GM12878 (cell line): ENCODE results near the gene RAC3. TPM values are rescaled to one million over a fixed set of nuclear protein-coding genes. Genes with fewer than 3 reads are reported as not detected.

Source experiments
- ATAC-seq: fragments of 200-7000 bp; cut with Tn5 transposase; 3 replicates; pipeline ENCODE4 v1.9.1; 2020; ENCODE audit warnings: mild to moderate bottlenecking, moderate library complexity
- BruUV-seq: library from RNA; stranded (reverse); fragments of 400-500 nt; replicated peaks from 2 replicates; lab custom pipeline; 2021; lab: Mats Ljungman, UMichigan
- CTCF ChIA-PET: fragments of 300-600 bp; sonication (Branson Sonifier 250); formaldehyde crosslinking; extraction: SDS; loops from one replicate; lab custom pipeline; 2021; ENCODE audit warnings: inconsistent platforms; lab: Yijun Ruan, JAX
- POLR2A ChIA-PET: fragments of 350-600 bp; formaldehyde crosslinking; extraction: SDS; loops from one replicate; lab custom pipeline; 2021; ENCODE audit warnings: inconsistent platforms; lab: Charles Lee
- RAD21 ChIA-PET: fragments of 300-600 bp; sonication (Branson Sonifier 250); formaldehyde crosslinking; loops from one replicate; lab custom pipeline; 2023; ENCODE audit warnings: antibody characterized with exemption; ENCODE audit not compliant: unreplicated experiment; lab: Charles Lee
- SMC1A ChIA-PET: fragments of 300-600 bp; sonication (Branson Sonifier 250); formaldehyde crosslinking; loops from one replicate; lab custom pipeline; 2023; ENCODE audit not compliant: unreplicated experiment, uncharacterized antibody; lab: Charles Lee
- DNase-seq: peaks from one replicate; pipeline ENCODE4 v3.0.0-alpha.2; 2011; ENCODE audit warnings: low read depth, low spot score
- FAIRE-seq: peaks from 3 replicates; lab custom pipeline; 2011; peaks lifted over from hg19 to GRCh38; lab: Jason Lieb, UNC
- H2AFZ ChIP-seq: 2 replicates; pipeline ENCODE4 v1.6.0; 2011; ENCODE audit warnings: low read depth, low read length, control low read depth; ENCODE audit not compliant: control insufficient read depth
- H3K27ac ChIP-seq: 2 replicates; pipeline ENCODE4 v1.5.1; 2011; ENCODE audit warnings: control low read depth; ENCODE audit not compliant: control insufficient read depth, insufficient read depth
- H3K27me3 ChIP-seq, 2 experiments: replicated peaks in 1 of 2; 2 replicates each; pipeline versions ENCODE4 v1.6.0 to v1.6.1; 2011; ENCODE audit warnings: low read length in 1 of 2; ENCODE audit not compliant: control insufficient read depth in 2 of 2, insufficient read depth in 2 of 2
- H3K36me3 ChIP-seq, 2 experiments: 2 replicates each; pipeline ENCODE4 v1.5.1; 2011; ENCODE audit warnings: low read length in 1 of 2; ENCODE audit not compliant: control insufficient read depth in 2 of 2, insufficient read depth in 2 of 2
- H3K4me1 ChIP-seq: 2 replicates; pipeline ENCODE4 v1.6.1; 2011; ENCODE audit warnings: mild to moderate bottlenecking, low read length, moderate library complexity, mixed read lengths; ENCODE audit not compliant: control insufficient read depth, insufficient read depth
- H3K4me2 ChIP-seq: 2 replicates; pipeline ENCODE4 v1.6.0; 2011; ENCODE audit warnings: control low read depth; ENCODE audit not compliant: control insufficient read depth, insufficient read depth
- H3K4me3 ChIP-seq: fragments of 200-600 bp; sonication (generic); 2 replicates; pipeline ENCODE4 v1.5.1; 2016
- H3K79me2 ChIP-seq: 2 replicates; pipeline ENCODE4 v1.6.0; 2011; ENCODE audit warnings: low read length; ENCODE audit not compliant: control insufficient read depth, insufficient read depth
- H3K9ac ChIP-seq: 2 replicates; pipeline ENCODE4 v1.8.0; 2011; ENCODE audit warnings: low read length, control low read depth, mixed read lengths; ENCODE audit not compliant: control insufficient read depth, insufficient read depth
- H3K9me3 ChIP-seq: replicated peaks from 3 replicates; pipeline ENCODE4 v1.5.1; 2011; ENCODE audit warnings: mild to moderate bottlenecking, low read length; ENCODE audit not compliant: control insufficient read depth, insufficient read depth
- H4K20me1 ChIP-seq: 2 replicates; pipeline ENCODE4 v1.6.0; 2011; ENCODE audit not compliant: control insufficient read depth, insufficient read depth
- ASH2L ChIP-seq: fragments of 300-600, 200-600 bp; sonication (generic); IDR thresholded peaks from 2 replicates; pipeline ENCODE4 v1.6.1; 2017; ENCODE audit warnings: low read depth, mild to moderate bottlenecking, borderline replicate concordance
- BCL3 ChIP-seq: IDR thresholded peaks from 2 replicates; pipeline ENCODE4 v1.6.1; 2011; ENCODE audit warnings: borderline replicate concordance, low read depth, mild to moderate bottlenecking, moderate library complexity, low read length; ENCODE audit not compliant: insufficient read depth, poor library complexity, severe bottlenecking
- BHLHE40 ChIP-seq, 2 experiments: fragments of 450-650 bp in 1 of 2; IDR thresholded peaks; 2 replicates each; pipeline ENCODE4 v1.6.1; 2011 to 2017; ENCODE audit warnings: low read depth in 2 of 2, borderline replicate concordance in 1 of 2, improper control_type of control experiment in 1 of 2, low read length in 1 of 2, mild to moderate bottlenecking in 1 of 2
- IRF3 ChIP-seq: fragments of 450-650 bp; IDR thresholded peaks from 2 replicates; pipeline ENCODE4 v1.6.1; 2014; ENCODE audit warnings: mild to moderate bottlenecking
- IRF4 ChIP-seq: IDR thresholded peaks from 2 replicates; pipeline ENCODE4 v1.6.1; 2011; ENCODE audit warnings: low read depth, low read length
- NFXL1 ChIP-seq: fragments of 450-650 bp; IDR thresholded peaks from 2 replicates; pipeline ENCODE4 v1.6.1; 2017; ENCODE audit warnings: antibody characterized with exemption, mild to moderate bottlenecking, borderline replicate concordance
- RUNX3 ChIP-seq: IDR thresholded peaks from 2 replicates; pipeline ENCODE4 v1.6.1; 2012; ENCODE audit warnings: low read length, inconsistent platforms
- SUPT20H ChIP-seq: IDR thresholded peaks from 2 replicates; pipeline ENCODE4 v1.6.1; 2011; ENCODE audit warnings: low read depth, mild to moderate bottlenecking, low read length, moderate library complexity, borderline replicate concordance; ENCODE audit not compliant: control insufficient read depth
- ZBTB4 ChIP-seq: fragments of 450-650 bp; formaldehyde crosslinking; IDR thresholded peaks from 2 replicates; pipeline ENCODE4 v1.4.0; 2022; ENCODE audit warnings: mild to moderate bottlenecking, moderate library complexity
- WGBS: methylation state at CpG from one replicate; pipeline ENCODE4 v1.1.6; 2016; ENCODE audit warnings: low lambda C conversion rate; ENCODE audit not compliant: insufficient replicate concordance, insufficient coverage; ENCODE audit errors: missing lambda C conversion rate; 5-methylcytosine and 5-hydroxymethylcytosine counted together
- in situ Hi-C: fragments of 300-500 bp; cut with MboI; formaldehyde crosslinking; loops from 9 replicates; pipeline ENCODE4 v1.14.3; 2018; ENCODE audit warnings: mixed read lengths
- intact Hi-C: fragments of 100-400 bp; cut with micrococcal nuclease; formaldehyde crosslinking; loops from one replicate; pipeline ENCODE4 v1.14.2; 2022; ENCODE audit not compliant: unreplicated experiment
- polyA plus RNA-seq, 11 experiments: library from polyadenylated mRNA; depleted of rRNA in 4 of 11; unstranded in 6 of 11; stranded (reverse) in 5 of 11; fragments of >200 nt; fragmentation: Nextera tagmentation in 4 of 11; fragmentation: Illumina TruSeq in 1 of 11; extraction: Ambion mirVana in 4 of 11; extraction: Trizol in 1 of 11; gene quantifications; 1 replicate in 1 of 11; 2 replicates in 10 of 11; pipeline versions ENCODE4 v1.2.1 to v1.2.3, GENCODE V29; 2011 to 2016; ENCODE audit warnings: inconsistent platforms in 2 of 11, missing spikeins in 2 of 11, low read depth in 1 of 11
- total RNA-seq, 4 experiments: library from RNA; depleted of rRNA in 3 of 4; stranded (reverse); fragments of >200 nt in 3 of 4; fragmentation: Illumina TruSeq in 1 of 4; extraction: Trizol in 1 of 4; gene quantifications; 2 replicates each; pipeline versions ENCODE4 v1.2.1 to v1.2.3, GENCODE V29; 2013 to 2021

The RAC3 gene
- total and polyA plus RNA-seq, 10 of the 15 experiments (the other 5 are each of a cell fraction or from before 2014, with no cell fraction given), result 0.11 to 32.9 (median 6.7) TPM

- TF ChIP-seq ZBTB4 (CRISPR knock-in tag) (no peak), ASH2L (no peak), BHLHE40 (IDR thresholded peaks at IDR 0.05; ENCODE audit: borderline replicate concordance in 1 of 2, low read depth in 2 of 2, low read length in 1 of 2) (no peak), NFXL1 (no peak), SUPT20H (no peak)
Observed at GRCh38 chr17:82036634-82037091, 5.2 kb downstream of the RAC3 start (continued).

GRCh38 chr17:82037092-82037888, 5.8 kb downstream of the RAC3 start, which contains the start of gene DCXR:
DCXR (minus strand) TSS chr17:82037697; CDS start chr17:82037682, 15 bp downstream.
- Histone ChIP-seq H3K4me3 (peak within 1 kb of the TSS; percentile 81), H2AFZ (peak within 1 kb of the TSS; percentile 93), H3K9ac (peak within 1 kb of the TSS; percentile 78), H3K4me2 (peak within 1 kb of the TSS; percentile 89), H3K36me3 (no peaks in the 10 kb centered on the region; a peak in 2 of 4 replicates), H3K4me1 (peaks cover 10% of the 10 kb centered on the region), H3K27ac (peak within 1 kb of the TSS; percentile 89), H3K9me3 (no peaks in the 10 kb centered on the region), H3K27me3 (no peaks in the 10 kb centered on the region), H4K20me1 (no peaks in the 10 kb centered on the region), H3K79me2 (peaks cover 5% of the 10 kb centered on the region)
- DNase-seq, result peak; percentile 72
- in situ Hi-C loops, result loop anchor here (5.0 kb wide), 1 partner anchor 120 kb away; no protein-coding TSS in a partner anchor
- no TSS peak for BruUV-seq
- intact Hi-C loops, result loop anchor here (5.0 kb wide), 1 partner anchor 60 kb away; the partner anchor contains the start of gene FASN
- ChIA-PET SMC1A (interaction anchor here (0.5 to 1.4 kb wide), 7 partner anchors 10 to 178 kb away, joined by 3 to 7 read pairs (median 3); partner anchors contain the start of genes CENPX, DUS1L and LRRC45), RAD21 (interaction anchor here (0.7 to 2.4 kb wide), 8 partner anchors 13 to 118 kb away, joined by 3 to 13 read pairs (median 4); partner anchors contain the start of genes CENPX, FASN and LRRC45), POLR2A (interaction anchor here (0.5 to 1.5 kb wide), 20 partner anchors 10 to 412 kb away, joined by 3 to 13 read pairs (median 3); partner anchors contain the start of genes CENPX, FASN, LRRC45 and MRPL12), CTCF (interaction anchor here (0.5 to 1.9 kb wide), 19 partner anchors 9 to 597 kb away, joined by 3 to 30 read pairs (median 4); partner anchors contain the start of genes CENPX, GPS1, LRRC45 and RFNG)
- peak; percentile 98 for ATAC-seq
- peak; percentile 96 for FAIRE-seq
- under 1% methylated on average over 91 of the region's 92 CpGs for WGBS
- TF ChIP-seq BCL3 (peak; percentile 25), IRF4 (no peak), RUNX3 (0 out of 2 replicates have a peak, but pooled peaks have one; percentile 26), IRF3 (peak; percentile 47), BHLHE40 (IDR thresholded peaks at IDR 0.05; ENCODE audit: borderline replicate concordance in 1 of 2, low read depth in 2 of 2, low read length in 1 of 2) (peak; percentile 70 to 95; a peak in 3 of 4 replicates)
